H9 (cell line): Measurements from ENCODE around the gene KIAA0930. TPM values are rescaled to one million over a fixed set of nuclear protein-coding genes. Genes with fewer than 3 reads are reported as not detected.

ENCODE experiments used
- DNase-seq: peaks from one replicate; pipeline ENCODE4 v3.0.0-alpha.2; 2017
- H2AFZ ChIP-seq: one replicate; pipeline ENCODE4 v1.6.1; 2013; ENCODE audit warnings: mild to moderate bottlenecking, low read length, control low read depth, moderate library complexity
- H2AK5ac ChIP-seq: 2 replicates; pipeline ENCODE4 v1.6.1; 2013; ENCODE audit warnings: low read length, control low read depth, mixed read lengths; ENCODE audit not compliant: insufficient read length
- H2BK120ac ChIP-seq: one replicate; pipeline ENCODE4 v1.6.1; 2013; ENCODE audit warnings: low read depth, mild to moderate bottlenecking, low read length, control low read depth, inconsistent platforms; ENCODE audit not compliant: poor library complexity, severe bottlenecking
- H2BK12ac ChIP-seq: 2 replicates; pipeline ENCODE4 v1.6.1; 2013; ENCODE audit warnings: low read length, control low read depth, mixed read lengths, low read depth; ENCODE audit not compliant: insufficient read length
- H2BK15ac ChIP-seq: 2 replicates; pipeline ENCODE4 v1.6.1; 2013; ENCODE audit warnings: low read depth, low read length, control low read depth
- H2BK20ac ChIP-seq: one replicate; pipeline ENCODE4 v1.6.1; 2013; ENCODE audit warnings: low read depth, mild to moderate bottlenecking, low read length, control low read depth, inconsistent platforms; ENCODE audit not compliant: poor library complexity, severe bottlenecking
- H2BK5ac ChIP-seq: 2 replicates; pipeline ENCODE4 v1.6.1; 2013; ENCODE audit warnings: low read length, control low read depth, mixed read lengths; ENCODE audit not compliant: insufficient read length
- H3K14ac ChIP-seq: 2 replicates; pipeline ENCODE4 v1.6.1; 2013; ENCODE audit warnings: low read length, control low read depth; ENCODE audit not compliant: insufficient read depth
- H3K18ac ChIP-seq: 2 replicates; pipeline ENCODE4 v1.6.1; 2013; ENCODE audit warnings: low read depth, mild to moderate bottlenecking, mixed read lengths, low read length, control low read depth; ENCODE audit not compliant: insufficient read length
- H3K23ac ChIP-seq: 2 replicates; pipeline ENCODE4 v1.6.1; 2013; ENCODE audit warnings: low read length, control low read depth, mixed read lengths, low read depth; ENCODE audit not compliant: insufficient read length
- H3K23me2 ChIP-seq: 2 replicates; pipeline ENCODE4 v1.6.1; 2013; ENCODE audit warnings: low read depth, mild to moderate bottlenecking, mixed read lengths, low read length, control low read depth; ENCODE audit not compliant: insufficient read length, poor library complexity, severe bottlenecking
- H3K27ac ChIP-seq: 2 replicates; pipeline ENCODE4 v1.5.1; 2013; ENCODE audit warnings: low read length, control low read depth, mixed read lengths, low read depth; ENCODE audit not compliant: insufficient read length
- H3K27me3 ChIP-seq: 2 replicates; pipeline ENCODE4 v1.6.1; 2013; ENCODE audit warnings: low read length, control low read depth, inconsistent platforms; ENCODE audit not compliant: insufficient read depth
- H3K4ac ChIP-seq: 2 replicates; pipeline ENCODE4 v1.6.1; 2013; ENCODE audit warnings: low read depth, mild to moderate bottlenecking, control low read depth, inconsistent platforms, low read length, moderate library complexity
- H3K4me1 ChIP-seq: 2 replicates; pipeline ENCODE4 v1.6.1; 2013; ENCODE audit warnings: low read length, control low read depth, inconsistent platforms; ENCODE audit not compliant: insufficient read depth
- H3K4me2 ChIP-seq: 2 replicates; pipeline ENCODE4 v1.6.1; 2013; ENCODE audit warnings: low read length, control low read depth, mixed read lengths; ENCODE audit not compliant: insufficient read length, insufficient read depth
- H3K56ac ChIP-seq: 2 replicates; pipeline ENCODE4 v1.6.1; 2013; ENCODE audit warnings: low read depth, mild to moderate bottlenecking, mixed read lengths, low read length, control low read depth; ENCODE audit not compliant: insufficient read length
- H3K79me1 ChIP-seq: 2 replicates; pipeline ENCODE4 v1.6.1; 2013; ENCODE audit warnings: low read depth, mild to moderate bottlenecking, moderate library complexity, low read length, control low read depth, inconsistent platforms; ENCODE audit not compliant: insufficient read depth, poor library complexity, severe bottlenecking
- H3K79me2 ChIP-seq: 2 replicates; pipeline ENCODE4 v1.6.1; 2013; ENCODE audit warnings: low read length, control low read depth, inconsistent platforms; ENCODE audit not compliant: insufficient read depth
- H3K9ac ChIP-seq: 2 replicates; pipeline ENCODE4 v1.6.1; 2013; ENCODE audit warnings: low read length, control low read depth, mixed read lengths; ENCODE audit not compliant: insufficient read length; ENCODE audit errors: extremely low read depth
- H3K9me3 ChIP-seq: one replicate; pipeline ENCODE4 v1.6.1; 2013; ENCODE audit warnings: low read depth, low read length, inconsistent platforms; ENCODE audit not compliant: control insufficient read depth
- H3T11ph ChIP-seq: one replicate; pipeline ENCODE4 v1.6.1; 2013; ENCODE audit warnings: mild to moderate bottlenecking, low read length, control low read depth, inconsistent platforms
- H4K20me1 ChIP-seq: one replicate; pipeline ENCODE4 v1.6.1; 2013; ENCODE audit not compliant: control insufficient read depth, insufficient read length, insufficient read depth
- H4K5ac ChIP-seq: 2 replicates; pipeline ENCODE4 v1.6.1; 2013; ENCODE audit warnings: low read depth, mild to moderate bottlenecking, mixed read lengths, low read length, control low read depth; ENCODE audit not compliant: insufficient read length
- H4K8ac ChIP-seq: replicated peaks from 2 replicates; pipeline ENCODE4 v1.6.1; 2013; ENCODE audit warnings: low read length, control low read depth, mixed read lengths, low read depth; ENCODE audit not compliant: insufficient read length
- H4K91ac ChIP-seq: 2 replicates; pipeline ENCODE4 v1.6.1; 2013; ENCODE audit warnings: low read depth, mild to moderate bottlenecking, moderate library complexity, mixed read lengths, low read length, control low read depth; ENCODE audit not compliant: insufficient read length
- H3K27ac Mint-ChIP-seq, 3 experiments: 2 replicates in 2 of 3; 3 replicates in 1 of 3; pipeline ENCODE4 v1.8.0; 2020 to 2021; ENCODE audit warnings: mixed read lengths in 3 of 3, mild to moderate bottlenecking in 1 of 3, moderate library complexity in 1 of 3
- H3K27me3 Mint-ChIP-seq: 2 replicates; pipeline ENCODE4 v1.8.0; 2021; ENCODE audit warnings: low read depth, mild to moderate bottlenecking, moderate library complexity, mixed read lengths
- H3K36me3 Mint-ChIP-seq, 3 experiments: 2 replicates in 2 of 3; 3 replicates in 1 of 3; pipeline ENCODE4 v1.8.0; 2020 to 2021; ENCODE audit warnings: low read depth in 3 of 3, mixed read lengths in 3 of 3; ENCODE audit not compliant: insufficient read depth in 1 of 3
- H3K4me1 Mint-ChIP-seq, 2 experiments: 2 replicates each; pipeline ENCODE4 v1.8.0; 2020; ENCODE audit warnings: mixed read lengths in 2 of 2
- H3K4me3 Mint-ChIP-seq, 2 experiments: 2 replicates in 1 of 2; 3 replicates in 1 of 2; pipeline ENCODE4 v1.8.0; 2020 to 2021; ENCODE audit warnings: mild to moderate bottlenecking in 2 of 2, mixed read lengths in 2 of 2, moderate library complexity in 1 of 2
- H3K9me3 Mint-ChIP-seq, 2 experiments: 2 replicates in 1 of 2; 3 replicates in 1 of 2; pipeline ENCODE4 v1.8.0; 2020; ENCODE audit warnings: mild to moderate bottlenecking in 2 of 2, mixed read lengths in 2 of 2, moderate library complexity in 1 of 2
- CTCF ChIP-seq: fragments of 200-600 bp; sonication (generic); conservative IDR thresholded peaks from 3 replicates; pipeline ENCODE4 v1.8.0; 2021; ENCODE audit warnings: antibody characterized with exemption, mild to moderate bottlenecking
- WGBS: extraction: QIAGEN DNeasy Blood & Tissue Kit; methylation state at CpG from one replicate; pipeline ENCODE4 v1.1.7; 2013; ENCODE audit warnings: missing lambda C conversion rate, low lambda C conversion rate, mixed read lengths; ENCODE audit not compliant: insufficient read length; ENCODE audit errors: extremely low coverage; 5-methylcytosine and 5-hydroxymethylcytosine counted together
- total RNA-seq: library from RNA; stranded (reverse); gene quantifications from 2 replicates; pipeline ENCODE4 v1.2.1, GENCODE V29; 2021

Gene KIAA0930
- total RNA-seq, 1 experiment from 2014 or later, result 46.2 TPM

GRCh38 chr22:45240104-45240809 is 437 bp downstream of the KIAA0930 start:
- Histone ChIP-seq H3K9ac (no peak overlapping the region), H2BK12ac (no peak overlapping the region), H2AFZ (no peak overlapping the region), H3K27me3 (no peaks in the 10 kb centered on the region), H3K18ac (no peak overlapping the region), H2BK5ac (no peak overlapping the region), H4K20me1 (no peaks in the 10 kb centered on the region), H3T11ph (no peak overlapping the region), H2BK15ac (no peak overlapping the region), H4K5ac (no peak overlapping the region), H3K79me2 (no peaks in the 10 kb centered on the region; the same call in 1 of the 2 replicates), H3K79me1 (no peaks in the 10 kb centered on the region), H3K14ac (no peak overlapping the region; the same call in 1 of the 2 replicates), H4K8ac (no peak overlapping the region), H3K27ac (no peak overlapping the region), H2BK120ac (no peak overlapping the region), H2BK20ac (no peak overlapping the region), H3K4me1 (no peaks in the 10 kb centered on the region), H4K91ac (no peak overlapping the region), H3K23me2 (peaks cover 11% of the 10 kb centered on the region), H3K23ac (no peak overlapping the region), H3K56ac (no peak overlapping the region), H3K4ac (no peak overlapping the region), H3K4me2 (peak overlapping the region; percentile 58), H3K9me3 (no peaks in the 10 kb centered on the region), H2AK5ac (no peak overlapping the region)
- DNase-seq, result no peak
- Mint-ChIP-seq H3K27ac (peak overlapping the region in 1 of 3 experiments; percentile 74; a peak in 1 of 7 replicates), H3K4me3 (peak overlapping the region; percentile 79 to 95), H3K4me1 (peaks cover 26 to 37% of the 10 kb centered on the region in 2 experiments), H3K27me3 (peaks cover 16% of the 10 kb centered on the region), H3K9me3 (no peaks in the 10 kb centered on the region; a peak in 1 of 5 replicates), H3K36me3 (peaks cover 10 to 13% (median 10%) of the 10 kb centered on the region in 3 experiments; a peak in 5 of 7 replicates)
- no CpG with 5 or more reads among the region's 73 CpGs for WGBS
- TF ChIP-seq CTCF, result no peak
